WERI-Rb-1 (cell line): Measurements from ENCODE around the gene SMAD9.

Source experiments
- DNase-seq: peaks from one replicate; pipeline ENCODE4 v3.0.0-alpha.2; 2020
- H3K27ac ChIP-seq: fragments of 250-450 bp; sonication (Bioruptor Pico); 2 replicates; pipeline ENCODE4 v1.5.1; 2020; ENCODE audit warnings: mild to moderate bottlenecking, moderate library complexity
- H3K27me3 ChIP-seq: fragments of 250-450 bp; sonication (Bioruptor Pico); 2 replicates; pipeline ENCODE4 v1.5.1; 2021; ENCODE audit warnings: mild to moderate bottlenecking, low read depth, moderate library complexity; ENCODE audit not compliant: insufficient read depth, severe bottlenecking
- H3K36me3 ChIP-seq: fragments of 250-450 bp; sonication (Bioruptor Pico); 2 replicates; pipeline ENCODE4 v1.5.1; 2020; ENCODE audit warnings: mild to moderate bottlenecking, moderate library complexity
- H3K4me3 ChIP-seq: 2 replicates; pipeline ENCODE4 v1.5.1; 2011; ENCODE audit warnings: low read depth, mild to moderate bottlenecking, control low read depth, low read length
- H3K9me3 ChIP-seq: fragments of 250-450 bp; sonication (Bioruptor Pico); 2 replicates; pipeline ENCODE4 v1.5.1; 2021; ENCODE audit warnings: mild to moderate bottlenecking, moderate library complexity; ENCODE audit not compliant: severe bottlenecking
- CTCF ChIP-seq: IDR thresholded peaks from 2 replicates; pipeline ENCODE4 v1.5.1; 2011; ENCODE audit warnings: low read depth, mild to moderate bottlenecking, control low read depth, inconsistent platforms, low read length

Gene SMAD9

GRCh38 chr13:36813225-36813624, 106.8 kb downstream of the SMAD9 start:
- no peak for DNase-seq
- no peak for TF ChIP-seq CTCF
- Histone ChIP-seq H3K27ac (no peak overlapping the region), H3K4me3 (no peak overlapping the region), H3K27me3 (no peaks in the 10 kb centered on the region), H3K36me3 (no peaks in the 10 kb centered on the region), H3K9me3 (no peaks in the 10 kb centered on the region)

- H3K27me3 ChIP-seq, result no peaks in the 10 kb centered on the region
- no peak for DNase-seq
- H3K9me3 ChIP-seq, result no peaks in the 10 kb centered on the region
- H3K27ac ChIP-seq, result no peak overlapping the region
- no peak overlapping the region for H3K4me3 ChIP-seq
- no peaks in the 10 kb centered on the region for H3K36me3 ChIP-seq
- no peak for TF ChIP-seq CTCF
Observed at GRCh38 chr13:36807616-36808015, 112.4 kb downstream of the SMAD9 start.

- Histone ChIP-seq H3K9me3 (no peaks in the 10 kb centered on the region), H3K27ac (no peak overlapping the region), H3K27me3 (no peaks in the 10 kb centered on the region), H3K4me3 (no peak overlapping the region), H3K36me3 (no peaks in the 10 kb centered on the region)
- TF ChIP-seq CTCF, result no peak
- no peak for DNase-seq
Observed at GRCh38 chr13:36806102-36806501, 113.9 kb downstream of the SMAD9 start.

- H3K27ac ChIP-seq, result no peak overlapping the region
- H3K9me3 ChIP-seq, result no peaks in the 10 kb centered on the region
- no peaks in the 10 kb centered on the region for H3K27me3 ChIP-seq
- no peak overlapping the region for H3K4me3 ChIP-seq
- no peaks in the 10 kb centered on the region for H3K36me3 ChIP-seq
- DNase-seq, result no peak
- no peak for TF ChIP-seq CTCF
Observed at GRCh38 chr13:36804588-36804987, 115.5 kb downstream of the SMAD9 start.

- H3K9me3 ChIP-seq, result no peaks in the 10 kb centered on the region
- no peaks in the 10 kb centered on the region for H3K27me3 ChIP-seq
- H3K4me3 ChIP-seq, result no peak overlapping the region
- no peak overlapping the region for H3K27ac ChIP-seq
- TF ChIP-seq CTCF, result no peak
- no peak for DNase-seq
- H3K36me3 ChIP-seq, result no peaks in the 10 kb centered on the region
Observed at GRCh38 chr13:36801035-36801434, 119.0 kb downstream of the SMAD9 start.

- Histone ChIP-seq H3K9me3 (no peaks in the 10 kb centered on the region), H3K27me3 (no peaks in the 10 kb centered on the region), H3K27ac (no peak overlapping the region), H3K4me3 (no peak overlapping the region), H3K36me3 (no peaks in the 10 kb centered on the region)
- DNase-seq, result no peak
- TF ChIP-seq CTCF, result no peak
Observed at GRCh38 chr13:36796052-36796451, 124.0 kb downstream of the SMAD9 start.
